ENCODE results near the gene CADPS. TPM values are rescaled to one million over a fixed set of nuclear protein-coding genes. Genes with fewer than 3 reads are reported as not detected.

Gene CADPS
- total and polyA plus RNA-seq, 12 donors, result 1.4 to 36.6 (median 21.6) TPM

- ATAC-seq, result no peak
- Histone ChIP-seq H3K4me3 (no peak overlapping the region), H3K27ac (no peak overlapping the region), H3K4me1 (peaks cover 6 to 51% (median 15%) of the 10 kb centered on the region in 9 donors), H3K27me3 (peaks cover 43 to 100% (median 100%) of the 10 kb centered on the region in 7 donors), H3K36me3 (no peaks in the 10 kb centered on the region), H3K9me3 (peaks cover 0 to 3% (median 0%) of the 10 kb centered on the region in 11 donors)
- DNase-seq, result no peak
- intact Hi-C loops (cut with DNase I), result no loop called here
- no peak for TF ChIP-seq CTCF (IDR thresholded peaks at IDR 0.05)
- 26 to 27% methylated on average over 14 of the region's 14 CpGs for WGBS, 2 donors
Measured at GRCh38 chr3:62375655-62376453, 499.4 kb downstream of the CADPS start.

- 2% methylated on average over 30 of the region's 30 CpGs for WGBS, 2 donors
- Histone ChIP-seq H3K9me3 (no peaks in the 10 kb centered on the region), H3K36me3 (no peaks in the 10 kb centered on the region), H3K4me3 (peak overlapping the region in 8 of 10 donors; percentile 10 to 38 (median 27)), H3K27ac (no peak overlapping the region), H3K4me1 (peaks cover 6 to 64% (median 22%) of the 10 kb centered on the region in 9 donors), H3K27me3 (peaks cover 50 to 100% (median 100%) of the 10 kb centered on the region in 7 donors)
- intact Hi-C loops (cut with DNase I), result no loop called here
- DNase-seq (no peak), ATAC-seq (no peak)
- TF ChIP-seq CTCF (IDR thresholded peaks at IDR 0.05), result no peak
Measured at GRCh38 chr3:62374341-62375218, 500.6 kb downstream of the CADPS start.

DNA sequence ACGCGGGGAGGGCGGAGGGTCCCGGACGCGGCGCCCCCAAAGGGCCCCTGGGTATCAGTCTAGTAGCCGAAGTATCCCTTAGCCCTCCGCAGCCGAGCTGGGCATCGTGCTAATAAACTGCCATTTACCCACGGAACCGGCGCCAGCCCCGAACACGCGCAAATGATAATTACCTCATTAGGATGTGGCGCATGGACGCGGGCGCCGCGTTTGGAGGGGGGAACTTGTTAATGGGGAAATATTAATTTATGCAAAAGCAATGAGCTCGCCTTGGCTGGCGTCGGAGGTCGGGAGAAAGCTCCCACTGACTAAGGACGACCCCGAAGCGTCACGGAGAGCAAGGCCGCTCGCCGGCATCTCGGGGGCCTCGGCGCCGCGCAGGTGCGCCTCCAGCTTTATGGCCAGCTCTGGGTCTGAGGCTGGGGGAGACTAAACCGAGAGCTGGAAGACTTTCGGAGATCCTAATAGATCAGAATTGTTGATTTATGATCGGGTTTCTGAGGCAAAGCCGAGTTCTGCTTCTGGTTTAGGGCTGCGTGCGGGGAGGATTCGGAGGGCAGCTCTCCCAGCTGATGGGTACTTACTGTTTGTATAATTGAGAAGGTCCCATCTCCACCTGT, 501.4 kb downstream of the CADPS start:
- H3K4me1 ChIP-seq, result peaks cover 9 to 66% (median 27%) of the 10 kb centered on the region in 9 donors
- intact Hi-C loops (cut with DNase I), result no loop called here
- H3K36me3 ChIP-seq, result no peaks in the 10 kb centered on the region
- H3K4me3 ChIP-seq, result peak overlapping the region in 8 of 10 donors; percentile 10 to 38 (median 27)
- DNase-seq (no peak), ATAC-seq (no peak)
- peaks cover 57 to 100% (median 100%) of the 10 kb centered on the region in 7 donors for H3K27me3 ChIP-seq
- WGBS, 2 donors, result 1 to 2% methylated on average over 47 of the region's 47 CpGs
- no peak for TF ChIP-seq CTCF (IDR thresholded peaks at IDR 0.05)
- no peak overlapping the region for H3K27ac ChIP-seq
- no peaks in the 10 kb centered on the region for H3K9me3 ChIP-seq

- Histone ChIP-seq H3K27me3 (peaks cover 62 to 100% (median 100%) of the 10 kb centered on the region in 7 donors), H3K9me3 (no peaks in the 10 kb centered on the region), H3K4me1 (peaks cover 12 to 66% (median 27%) of the 10 kb centered on the region in 9 donors), H3K36me3 (no peaks in the 10 kb centered on the region), H3K27ac (no peak within 1 kb of the TSS), H3K4me3 (peak within 1 kb of the TSS in 9 of 10 donors; percentile 10 to 38 (median 25))
- intact Hi-C loops (cut with DNase I), result no loop called here
- DNase-seq (no peak), ATAC-seq (no peak)
- no peak for TF ChIP-seq CTCF (IDR thresholded peaks at IDR 0.05)
- WGBS, 2 donors, result 1% methylated on average over 28 of the region's 28 CpGs
Measured at GRCh38 chr3:62373215-62373614, 502.0 kb downstream of the CADPS start, which contains the start of gene FEZF2. Gene FEZF2, minus strand, starts transcription at chr3:62373550. Its CDS starts 682 bp downstream, at chr3:62372868.
